ENCODE measurements around the gene MT1HL1.
"Not testable (repeated sequence)": the region's sequence is repeated elsewhere in the genome, so short reads cannot be mapped to it uniquely, and the experiment has no call there.

MT1HL1 gene

DNA sequence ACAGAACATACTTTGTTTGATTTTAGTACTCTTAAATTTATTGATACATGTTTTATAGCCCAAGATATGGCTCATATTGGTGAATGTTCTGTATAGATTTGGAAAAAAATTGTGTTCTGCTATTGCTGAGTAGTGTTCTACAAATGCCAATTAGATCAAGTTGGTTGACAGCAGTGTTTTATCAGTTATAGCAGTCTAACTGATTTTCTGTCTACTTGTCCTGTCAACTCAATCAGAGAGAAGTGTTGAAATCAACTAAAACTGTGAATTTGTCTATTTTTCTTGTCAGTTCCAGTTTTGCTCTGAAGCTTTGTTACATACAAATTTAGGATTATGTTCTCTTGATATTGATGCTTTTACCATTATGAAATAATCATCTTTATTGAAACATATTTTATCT lies 14.7 kb upstream of the MT1HL1 start:
- no peak for DNase-seq (ENCODE audit: extremely low read depth in 1 of 2, low read depth in 1 of 2)

DNA sequence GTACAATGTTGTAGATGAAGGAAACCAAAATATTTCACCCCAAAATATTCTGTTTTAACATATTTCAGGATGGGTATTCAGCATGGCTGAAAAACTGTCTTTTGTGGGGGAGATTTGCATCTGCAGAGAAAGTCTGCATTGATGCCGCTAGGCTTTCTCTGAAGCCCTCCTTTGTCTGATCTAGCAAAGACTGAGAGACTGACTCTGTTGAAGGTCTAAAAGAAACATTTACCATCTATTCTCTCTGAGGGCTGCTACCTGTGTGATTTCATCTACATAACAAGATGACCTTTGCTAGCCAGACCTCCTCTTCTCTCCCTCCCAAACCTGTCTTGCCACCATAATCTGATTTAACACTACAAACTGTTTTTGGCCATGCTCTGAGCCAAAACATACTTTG lies 12.4 kb upstream of the MT1HL1 start:
- DNase-seq (ENCODE audit: extremely low read depth in 1 of 2, low read depth in 1 of 2), result no peak

GRCh38 chr1:237013608-237014007 lies 9.4 kb upstream of the MT1HL1 start:
- DNase-seq (ENCODE audit: extremely low read depth in 1 of 2, low read depth in 1 of 2), result no peak

- DNase-seq (ENCODE audit: extremely low read depth in 1 of 2, low read depth in 1 of 2), result no peak
These were observed 8.6 kb upstream of the MT1HL1 start for GRCh38 chr1:237012788-237013383.

DNA sequence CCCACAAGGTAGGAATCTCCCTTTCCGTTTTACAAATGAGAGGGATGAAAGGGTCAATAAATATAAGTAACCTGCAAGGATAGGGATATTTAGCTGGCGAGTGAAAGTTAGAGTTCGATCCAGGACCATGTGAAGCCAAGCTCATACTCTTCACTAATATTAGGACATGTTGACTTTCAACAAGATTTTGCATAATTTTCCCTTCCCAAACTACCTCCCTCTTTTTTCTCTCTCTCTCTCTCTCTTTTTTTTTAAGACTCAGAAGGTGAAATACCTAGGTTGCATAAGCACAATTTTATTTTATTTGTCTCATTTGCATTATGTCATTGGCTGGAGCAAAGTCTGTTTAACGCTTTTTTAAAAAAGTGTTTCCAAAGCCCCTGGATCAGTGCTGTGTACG lies 8.1 kb upstream of the MT1HL1 start:
- no peak for DNase-seq (ENCODE audit: extremely low read depth in 1 of 2, low read depth in 1 of 2)

GRCh38 chr1:237011432-237011831 lies 7.2 kb upstream of the MT1HL1 start:
- DNase-seq (ENCODE audit: extremely low read depth in 1 of 2, low read depth in 1 of 2), result no peak

GRCh38 chr1:237009611-237010010 lies 5.4 kb upstream of the MT1HL1 start:
- no peak for DNase-seq (ENCODE audit: extremely low read depth in 1 of 2, low read depth in 1 of 2)

- no peak for DNase-seq (ENCODE audit: extremely low read depth in 1 of 2, low read depth in 1 of 2)
These were observed 3.1 kb upstream of the MT1HL1 start for GRCh38 chr1:237007147-237007881.

GRCh38 chr1:237005674-237006073 lies 1.4 kb upstream of the MT1HL1 start:
- no peak for DNase-seq (ENCODE audit: extremely low read depth in 1 of 2, low read depth in 1 of 2)

- no peak for DNase-seq (ENCODE audit: extremely low read depth in 1 of 2, low read depth in 1 of 2)
These were observed 725 bp downstream of the MT1HL1 start for GRCh38 chr1:237003516-237003915.

DNA sequence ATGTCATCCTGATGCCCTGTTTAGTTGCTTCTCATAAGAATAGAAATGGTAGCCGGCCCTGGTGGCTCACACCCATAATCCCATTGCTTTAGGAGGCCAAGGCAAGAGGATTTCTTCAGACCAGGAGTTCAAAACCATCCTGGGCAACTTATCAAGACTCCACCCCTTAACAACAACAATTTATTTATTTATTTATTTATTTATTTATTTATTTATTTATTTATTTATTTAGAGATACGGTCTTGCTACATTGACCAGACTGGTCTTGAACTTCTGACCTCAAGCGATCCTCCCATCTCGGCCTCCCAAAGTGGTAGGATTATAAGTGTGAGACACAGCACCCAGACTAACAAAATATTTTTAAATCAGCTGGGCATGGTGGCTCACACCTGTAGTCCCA lies 4.0 kb downstream of the MT1HL1 start:
- DNase-seq (ENCODE audit: extremely low read depth in 1 of 2, low read depth in 1 of 2), result no peak

DNA sequence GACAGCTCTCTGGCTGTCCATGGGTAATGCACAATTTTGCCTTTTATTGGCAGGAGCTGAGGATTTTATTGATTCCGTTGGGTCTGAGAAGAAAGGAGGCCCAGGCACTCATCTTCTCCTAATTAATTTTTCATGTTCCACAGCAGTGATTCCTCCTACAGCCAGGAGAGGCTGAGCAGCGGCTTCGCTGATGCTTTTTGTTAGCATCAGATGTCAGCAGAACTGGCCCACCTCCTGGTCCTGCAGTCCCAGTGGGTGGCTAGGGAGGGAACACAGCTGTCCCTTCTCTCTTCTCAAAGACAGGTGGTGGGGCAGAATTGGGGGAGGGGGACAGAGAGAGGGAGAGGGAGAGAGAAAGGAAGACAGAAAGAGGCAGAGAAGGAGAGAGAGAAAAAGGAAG lies 5.7 kb downstream of the MT1HL1 start:
- no peak for DNase-seq (ENCODE audit: extremely low read depth in 1 of 2, low read depth in 1 of 2)

DNA sequence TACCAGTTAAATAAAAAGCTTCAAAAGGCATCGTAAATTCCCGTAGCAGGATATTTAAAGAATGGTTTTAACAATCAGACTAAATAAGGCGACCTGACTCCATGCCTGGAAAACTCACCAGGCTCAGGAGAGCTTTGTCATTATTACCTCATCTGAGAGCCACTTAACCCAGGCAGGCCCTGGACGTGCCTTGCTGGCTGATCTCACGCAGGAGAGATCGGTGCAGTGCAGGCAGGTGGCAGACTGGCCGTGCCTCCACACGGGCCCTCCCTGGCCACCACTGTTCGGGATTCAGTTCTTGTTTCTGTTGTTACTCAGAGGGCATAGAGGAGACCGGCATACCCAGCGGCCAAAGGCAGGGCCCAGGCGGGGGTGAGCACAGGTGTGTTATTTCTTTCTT lies 6.4 kb downstream of the MT1HL1 start:
- DNase-seq (ENCODE audit: extremely low read depth in 1 of 2, low read depth in 1 of 2), result no peak

DNA sequence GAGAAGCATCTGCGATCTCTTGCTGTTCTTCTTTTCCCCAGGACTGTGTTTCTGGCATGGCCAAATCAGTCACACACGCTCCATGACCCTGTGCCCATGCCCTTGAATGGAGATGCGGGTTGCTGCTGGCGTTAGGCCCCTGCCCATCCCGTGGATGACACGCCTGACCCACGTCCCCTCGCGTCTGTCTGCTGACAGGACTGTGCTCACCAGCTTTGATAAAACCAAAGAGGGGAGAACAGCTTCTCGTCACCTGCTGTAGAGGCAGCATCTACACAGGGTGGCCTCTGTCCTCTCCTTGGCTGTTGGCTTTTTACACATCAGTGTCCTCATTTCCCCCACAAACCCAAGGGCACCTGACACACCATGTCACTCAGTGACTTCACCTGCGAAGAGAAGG lies 6.9 kb downstream of the MT1HL1 start:
- DNase-seq (ENCODE audit: extremely low read depth in 1 of 2, low read depth in 1 of 2), result no peak

DNA sequence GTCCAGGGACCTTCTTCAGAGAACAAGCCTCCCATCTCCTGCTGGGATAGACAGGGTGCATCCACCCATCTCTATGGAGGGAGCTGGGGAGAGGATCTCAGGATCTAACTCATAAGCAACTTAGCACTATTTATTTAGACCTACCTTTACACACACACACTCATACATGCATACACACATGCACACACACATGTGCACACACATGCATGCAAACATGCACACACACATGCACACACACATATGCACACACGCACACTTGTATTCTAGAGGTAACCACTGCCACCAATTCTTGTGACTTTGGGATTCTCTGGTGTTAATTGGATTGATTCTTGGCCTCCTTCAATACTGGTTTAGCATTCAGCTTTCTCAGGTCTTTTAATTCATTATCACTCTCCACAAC lies 9.8 kb downstream of the MT1HL1 start:
- no peak for DNase-seq (ENCODE audit: extremely low read depth in 1 of 2, low read depth in 1 of 2)

DNA sequence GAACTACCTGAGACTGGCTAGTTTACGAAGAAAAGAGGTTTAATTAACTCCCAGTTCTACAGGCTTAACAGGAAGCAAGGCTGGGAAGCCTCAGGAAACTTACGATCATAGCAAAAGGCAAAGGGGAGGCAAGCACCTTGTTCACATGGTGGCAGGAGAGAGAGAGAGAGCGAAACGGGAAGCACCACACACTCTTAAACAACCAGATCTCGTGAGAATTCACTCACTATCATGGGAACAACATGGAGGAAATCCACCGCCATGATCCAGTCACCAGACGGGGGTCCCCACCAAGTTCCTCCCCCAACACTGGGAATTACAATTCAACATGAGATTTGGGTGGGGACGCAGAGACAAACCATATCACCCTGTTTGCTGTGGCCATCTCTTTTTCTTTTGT lies 11.8 kb downstream of the MT1HL1 start:
- DNase-seq (ENCODE audit: extremely low read depth in 1 of 2, low read depth in 1 of 2), result no peak

GRCh38 chr1:236990052-236990445 lies 14.2 kb downstream of the MT1HL1 start:
- DNase-seq (ENCODE audit: extremely low read depth in 1 of 2, low read depth in 1 of 2), result no peak

DNA sequence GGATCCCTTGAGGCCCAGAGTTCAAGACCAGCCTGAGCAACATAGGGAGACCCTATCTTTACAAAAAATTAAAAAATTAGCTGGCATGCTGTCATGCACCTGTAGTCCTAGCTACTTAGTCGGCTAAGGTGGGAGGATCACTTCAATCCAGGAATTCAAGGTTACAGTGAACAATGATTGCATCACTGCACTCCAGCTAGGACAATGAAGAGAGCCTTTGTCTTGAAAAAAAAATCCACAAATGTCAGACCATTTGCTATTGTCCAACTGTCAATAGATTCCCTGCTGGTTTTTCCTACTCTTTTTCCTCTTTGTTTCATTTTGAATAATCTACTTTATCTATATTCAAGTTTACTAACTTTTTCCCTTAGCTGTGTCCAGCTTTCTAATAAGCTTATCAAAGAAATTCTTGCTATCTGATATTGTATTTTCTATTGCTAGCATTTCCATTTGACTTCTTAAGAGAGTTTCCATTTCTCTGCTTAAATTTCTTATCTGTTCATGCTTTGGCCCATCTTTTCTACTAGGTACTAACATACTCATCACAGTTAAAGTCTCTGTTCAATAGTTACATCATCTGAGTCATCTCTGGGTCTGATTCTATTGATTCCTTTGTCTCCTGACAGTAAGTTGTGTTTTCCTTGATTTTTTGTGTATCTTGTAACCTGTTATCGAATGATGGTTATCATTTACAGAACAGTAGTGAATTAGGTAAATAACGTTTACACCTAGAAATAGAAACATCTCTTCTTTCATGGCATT lies 14.8 kb downstream of the MT1HL1 start:
- no peak for DNase-seq (ENCODE audit: extremely low read depth in 1 of 2, low read depth in 1 of 2)

DNA sequence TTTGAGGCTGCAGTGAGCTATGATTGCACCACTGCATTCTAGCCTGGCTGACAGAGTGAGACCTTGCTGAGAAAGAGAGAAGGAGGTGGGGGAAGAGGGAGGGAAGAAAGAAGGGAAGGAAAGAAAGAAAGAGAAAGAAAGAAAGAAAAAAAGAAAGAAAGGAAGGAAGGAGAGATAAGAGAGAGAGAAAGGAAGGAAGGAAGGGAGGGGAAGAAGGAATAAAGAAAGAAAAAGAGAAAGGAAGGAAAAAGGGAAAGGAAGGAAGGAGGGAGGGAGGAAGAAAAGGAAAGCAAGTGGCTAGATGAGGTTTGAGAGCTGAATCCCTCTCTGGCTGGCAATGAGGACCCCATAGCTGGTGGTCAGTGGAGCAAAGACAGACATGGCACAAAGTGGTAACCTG lies 20.4 kb downstream of the MT1HL1 start:
- no peak for DNase-seq (ENCODE audit: extremely low read depth in 1 of 2, low read depth in 1 of 2)

- DNase-seq (ENCODE audit: extremely low read depth in 1 of 2, low read depth in 1 of 2), result no peak
These were observed 21.9 kb downstream of the MT1HL1 start for GRCh38 chr1:236982380-236982779.

DNA sequence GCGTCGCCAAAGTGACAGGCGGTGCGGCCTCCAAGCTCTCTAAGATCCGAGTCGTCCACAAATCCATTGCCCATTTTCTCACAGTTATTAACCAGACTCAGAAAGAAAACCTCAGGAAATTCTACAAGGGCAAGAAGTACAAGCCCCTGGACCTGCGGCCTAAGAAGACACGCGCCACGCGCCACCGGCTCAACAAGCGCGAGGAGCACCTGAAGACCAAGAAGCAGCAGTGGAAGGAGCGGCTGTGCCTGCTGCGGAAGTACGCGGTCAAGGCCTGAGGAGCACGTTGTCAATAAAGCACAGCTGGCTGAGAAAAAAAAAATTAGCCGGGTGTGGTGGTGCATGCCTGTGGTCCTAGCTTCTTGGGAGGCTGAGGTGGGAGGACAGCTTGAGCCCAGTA lies 22.8 kb downstream of the MT1HL1 start:
- DNase-seq (ENCODE audit: extremely low read depth in 1 of 2, low read depth in 1 of 2), result not testable (repeated sequence)

DNA sequence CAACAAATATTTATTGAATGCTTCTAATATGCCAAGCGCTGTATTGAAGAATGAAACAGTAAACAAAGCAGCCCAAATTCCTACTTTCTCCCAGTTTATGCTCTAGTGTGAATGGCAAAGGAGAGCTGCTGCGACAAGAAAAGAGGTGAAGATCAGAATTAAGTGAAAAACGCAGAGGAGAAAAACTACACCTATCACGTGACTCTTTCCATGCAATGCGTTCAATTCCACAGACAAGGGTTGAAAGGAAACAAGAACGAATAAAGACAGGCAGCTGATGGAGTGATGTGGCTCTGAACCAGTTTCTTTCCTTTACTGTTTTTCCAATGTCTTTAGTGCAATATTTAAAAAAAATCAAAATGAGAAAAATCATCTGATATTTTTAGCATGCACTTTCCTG lies 23.6 kb downstream of the MT1HL1 start:
- DNase-seq (ENCODE audit: extremely low read depth in 1 of 2, low read depth in 1 of 2), result no peak

All from stimulated activated CD8-positive, alpha-beta memory T cell treated with anti-CD3 and anti-CD28 coated beads, Interleukin-7, amount 100 ng/mL, for 48 hours (primary cell).